Breast epithelium (tissue), 4 donors: ENCODE results near the gene DSC3. TPM values are rescaled to one million over a fixed set of nuclear protein-coding genes. Genes with fewer than 3 reads are reported as not detected.

Source experiments
- DNase-seq, 2 donors: peaks; one replicate each; pipeline ENCODE4 v3.0.0-alpha.2; 2019; ENCODE audit warnings: low spot score in 2 of 2
- H3K27ac ChIP-seq, 2 donors: fragments of 200-600 bp; sonication (generic) in 1 of 2; one replicate each; pipeline ENCODE4 v1.5.1; 2016 to 2019; ENCODE audit warnings: mild to moderate bottlenecking in 1 of 2
- H3K27me3 ChIP-seq, 2 donors: fragments of 200-600 bp; sonication (generic) in 1 of 2; one replicate each; pipeline versions ENCODE4 v1.5.1 to v1.6.0; 2017 to 2019; ENCODE audit warnings: control low read depth in 1 of 2, mild to moderate bottlenecking in 1 of 2
- H3K36me3 ChIP-seq: fragments of 200-600 bp; one replicate; pipeline ENCODE4 v1.5.1; 2019
- H3K4me1 ChIP-seq, 2 donors: fragments of 200-600 bp; sonication (generic); one replicate each; pipeline ENCODE4 v1.5.1; 2016 to 2019; ENCODE audit warnings: control low read depth in 1 of 2
- H3K4me3 ChIP-seq, 3 donors: fragments of 200-600 bp; sonication (generic); 1 replicate in 2 of 3; 2 replicates in 1 of 3; pipeline ENCODE4 v1.5.1; 2016 to 2019; ENCODE audit warnings: mild to moderate bottlenecking in 3 of 3, moderate library complexity in 2 of 3
- H3K9me3 ChIP-seq, 2 donors: fragments of 200-600 bp; sonication (generic) in 1 of 2; one replicate each; pipeline ENCODE4 v1.5.1; 2016 to 2019; ENCODE audit warnings: control low read depth in 1 of 2
- CTCF ChIP-seq, 3 donors: fragments of 450-650 bp; IDR thresholded peaks; one replicate each; pipeline ENCODE4 v1.5.1; 2016 to 2017; ENCODE audit warnings: antibody characterized with exemption in 3 of 3, mild to moderate bottlenecking in 3 of 3, moderate library complexity in 3 of 3
- POLR2A ChIP-seq: fragments of 450-650 bp; IDR thresholded peaks from one replicate; pipeline ENCODE4 v1.6.1; 2016; ENCODE audit warnings: antibody characterized with exemption, mild to moderate bottlenecking, moderate library complexity
- POLR2AphosphoS5 ChIP-seq, 3 donors: sonication (generic); formaldehyde crosslinking; IDR thresholded peaks; one replicate each; pipeline ENCODE4 v1.6.1; 2017; ENCODE audit warnings: antibody characterized with exemption in 3 of 3
- intact Hi-C: fragments of 100-400 bp; cut with DNase I; formaldehyde crosslinking; loops from one replicate; pipeline ENCODE4 v1.15.1; 2023; ENCODE audit warnings: low total_unique reads
- total RNA-seq, 3 donors: library from RNA; depleted of rRNA; stranded (reverse); fragments of >200 nt; gene quantifications; one replicate each; pipeline ENCODE4 v1.1.0, GENCODE V29; 2016

DSC3 gene
- total RNA-seq, 3 donors from 2014 or later: 17.0 to 54.3 TPM; not detected in 1

GRCh38 chr18:31064130-31064529 is 21.6 kb upstream of the DSC3 start:
- no peak overlapping the region for H3K4me3 ChIP-seq
- H3K27me3 ChIP-seq: no peaks in the 10 kb centered on the region
- no peak for DNase-seq
- no peaks in the 10 kb centered on the region for H3K4me1 ChIP-seq
- H3K9me3 ChIP-seq: no peaks in the 10 kb centered on the region
- no peak overlapping the region for H3K27ac ChIP-seq
- TF ChIP-seq CTCF (IDR thresholded peaks at IDR 0.05): no peak
- no peak for TF ChIP-seq POLR2AphosphoS5 (IDR thresholded peaks at IDR 0.05)
- no peak for TF ChIP-seq POLR2A
- H3K36me3 ChIP-seq: no peaks in the 10 kb centered on the region
- intact Hi-C loops: no loop called here

GRCh38 chr18:31061945-31062344 is 19.4 kb upstream of the DSC3 start:
- intact Hi-C loops: no loop called here
- Histone ChIP-seq H3K9me3 (no peaks in the 10 kb centered on the region), H3K36me3 (no peaks in the 10 kb centered on the region), H3K27ac (no peak overlapping the region), H3K4me1 (no peaks in the 10 kb centered on the region), H3K4me3 (no peak overlapping the region), H3K27me3 (no peaks in the 10 kb centered on the region)
- no peak for DNase-seq
- TF ChIP-seq POLR2AphosphoS5 (IDR thresholded peaks at IDR 0.05) (no peak), POLR2A (no peak), CTCF (IDR thresholded peaks at IDR 0.05) (no peak)

- no peak overlapping the region for H3K27ac ChIP-seq
- H3K36me3 ChIP-seq: no peaks in the 10 kb centered on the region
- no peaks in the 10 kb centered on the region for H3K4me1 ChIP-seq
- no peaks in the 10 kb centered on the region for H3K9me3 ChIP-seq
- intact Hi-C loops: no loop called here
- no peaks in the 10 kb centered on the region for H3K27me3 ChIP-seq
- no peak overlapping the region for H3K4me3 ChIP-seq
- no peak for DNase-seq
- TF ChIP-seq POLR2A (no peak), CTCF (IDR thresholded peaks at IDR 0.05) (no peak), POLR2AphosphoS5 (IDR thresholded peaks at IDR 0.05) (no peak)
Observed at GRCh38 chr18:31058897-31059296, 16.4 kb upstream of the DSC3 start.

GRCh38 chr18:31057917-31058316 is 15.4 kb upstream of the DSC3 start:
- intact Hi-C loops: no loop called here
- Histone ChIP-seq H3K27ac (no peak overlapping the region), H3K4me3 (no peak overlapping the region), H3K36me3 (no peaks in the 10 kb centered on the region), H3K27me3 (no peaks in the 10 kb centered on the region), H3K9me3 (no peaks in the 10 kb centered on the region), H3K4me1 (no peaks in the 10 kb centered on the region)
- no peak for TF ChIP-seq POLR2A
- TF ChIP-seq CTCF (IDR thresholded peaks at IDR 0.05): no peak
- no peak for DNase-seq

GRCh38 chr18:31057051-31057450 is 14.5 kb upstream of the DSC3 start:
- intact Hi-C loops: no loop called here

More at GRCh38 chr18:31057051-31057450, 14.5 kb upstream of the DSC3 start:
- no peaks in the 10 kb centered on the region for H3K4me1 ChIP-seq
- DNase-seq: no peak
- no peaks in the 10 kb centered on the region for H3K36me3 ChIP-seq
- no peak overlapping the region for H3K27ac ChIP-seq
- H3K9me3 ChIP-seq: no peaks in the 10 kb centered on the region
- TF ChIP-seq POLR2AphosphoS5 (IDR thresholded peaks at IDR 0.05): no peak
- no peak for TF ChIP-seq CTCF (IDR thresholded peaks at IDR 0.05)
- TF ChIP-seq POLR2A: no peak
- H3K4me3 ChIP-seq: no peak overlapping the region
- no peaks in the 10 kb centered on the region for H3K27me3 ChIP-seq
